Neural progenitor cell (in vitro differentiated cells): ENCODE data around the gene RASGRP2.

Experiments
- CTCF ChIP-seq: fragments of 200-600 bp; sonication (generic); IDR thresholded peaks from 2 replicates; pipeline ENCODE4 v1.5.1; 2017; ENCODE audit warnings: antibody characterized with exemption, mild to moderate bottlenecking
- EZH2 ChIP-seq: fragments of 200-600 bp; sonication (generic); IDR thresholded peaks from 2 replicates; pipeline ENCODE4 v1.6.1; 2017; ENCODE audit warnings: antibody characterized with exemption, mild to moderate bottlenecking, moderate library complexity

DNA sequence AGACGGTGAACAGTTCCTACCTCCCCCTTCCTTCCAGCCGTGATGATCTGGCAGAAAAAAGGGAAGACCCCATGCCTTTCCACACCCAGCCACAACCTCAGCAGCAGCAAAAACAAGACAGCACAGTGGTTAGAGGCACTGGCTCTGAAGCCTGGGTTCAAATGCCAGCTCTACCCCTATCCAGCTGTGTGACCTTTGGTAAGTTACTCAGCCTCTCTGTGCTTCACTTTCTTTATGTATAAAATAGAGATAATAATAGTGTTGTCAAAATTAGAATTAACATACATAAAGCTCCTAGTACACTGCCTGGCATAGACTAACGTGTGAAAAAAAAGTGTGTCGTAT, 25.2 kb downstream of the RASGRP2 start:
- TF ChIP-seq CTCF = no peak
- TF ChIP-seq EZH2 = no peak
